Loucy (cell line): ENCODE measurements around the gene ACIN1.

Source experiments
- H2AFZ ChIP-seq: fragments of 200-600 bp; sonication (generic); 2 replicates; pipeline ENCODE4 v1.6.0; 2016; ENCODE audit warnings: antibody characterized with exemption, mild to moderate bottlenecking, low read length, moderate library complexity
- H3F3A ChIP-seq: fragments of 200-600 bp; 2 replicates; pipeline ENCODE4 v1.6.0; 2016; ENCODE audit warnings: antibody characterized with exemption, low read depth, mild to moderate bottlenecking
- H3K27me3 ChIP-seq: fragments of 200-600 bp; sonication (generic); 2 replicates; pipeline ENCODE4 v1.6.1; 2014; ENCODE audit warnings: low read length, mild to moderate bottlenecking; ENCODE audit not compliant: insufficient read depth, poor library complexity, severe bottlenecking
- H3K36me3 ChIP-seq: fragments of 200-600 bp; sonication (generic); 2 replicates; pipeline ENCODE4 v1.6.1; 2016; ENCODE audit warnings: low read length; ENCODE audit not compliant: insufficient read depth
- H3K4me1 ChIP-seq: fragments of 200-600 bp; sonication (generic); 2 replicates; pipeline ENCODE4 v1.5.1; 2014; ENCODE audit warnings: low read length, mild to moderate bottlenecking; ENCODE audit not compliant: insufficient read depth, poor library complexity, severe bottlenecking
- H3K4me2 ChIP-seq: fragments of 200-600 bp; sonication (generic); 2 replicates; pipeline ENCODE4 v1.6.0; 2014; ENCODE audit warnings: antibody characterized with exemption, low read length, low read depth, mild to moderate bottlenecking; ENCODE audit not compliant: poor library complexity, severe bottlenecking
- H3K4me3 ChIP-seq: fragments of 200-600 bp; sonication (generic); 2 replicates; pipeline ENCODE4 v1.5.1; 2014; ENCODE audit warnings: low read length, mild to moderate bottlenecking, mixed read lengths; ENCODE audit not compliant: poor library complexity, severe bottlenecking
- H3K79me2 ChIP-seq: fragments of 200-600 bp; sonication (generic); 2 replicates; pipeline ENCODE4 v1.6.1; 2014; ENCODE audit warnings: low read length; ENCODE audit not compliant: insufficient read depth
- H3K9ac ChIP-seq: fragments of 200-600 bp; sonication (generic); 2 replicates; pipeline ENCODE4 v1.6.0; 2014; ENCODE audit warnings: mild to moderate bottlenecking, low read depth, low read length, moderate library complexity; ENCODE audit not compliant: poor library complexity, severe bottlenecking
- H3K9me2 ChIP-seq: fragments of 200-600 bp; sonication (generic); replicated peaks from 2 replicates; pipeline ENCODE4 v1.6.1; 2016; ENCODE audit warnings: low read depth, low read length, mixed read lengths
- H3K9me3 ChIP-seq: fragments of 200-600 bp; sonication (generic); 2 replicates; pipeline ENCODE4 v1.6.1; 2014; ENCODE audit warnings: mild to moderate bottlenecking, antibody characterized with exemption, low read length, low read depth; ENCODE audit not compliant: insufficient read depth
- H4K20me1 ChIP-seq: fragments of 200-600 bp; sonication (generic); 2 replicates; pipeline ENCODE4 v1.6.0; 2014; ENCODE audit warnings: antibody characterized with exemption, low read length, mild to moderate bottlenecking; ENCODE audit not compliant: insufficient read depth, poor library complexity, severe bottlenecking
- CTCF ChIP-seq: fragments of 200-600 bp; sonication (generic); conservative IDR thresholded peaks from 2 replicates; pipeline ENCODE4 v1.5.1; 2014; ENCODE audit warnings: mild to moderate bottlenecking, antibody characterized with exemption, low read length
- EZH2phosphoT487 ChIP-seq: fragments of 200-600 bp; IDR thresholded peaks from 2 replicates; pipeline ENCODE4 v1.6.1; 2018; ENCODE audit warnings: antibody characterized with exemption, mild to moderate bottlenecking, moderate library complexity, borderline replicate concordance

Gene ACIN1

GRCh38 chr14:23023795-23024152 is 71.2 kb downstream of the ACIN1 start:
- H3K4me1 ChIP-seq, result peaks cover 22% of the 10 kb centered on the region
- TF ChIP-seq EZH2phosphoT487 (no peak), CTCF (no peak)
- H3K9me3 ChIP-seq, result no peaks in the 10 kb centered on the region
- H3K4me2 ChIP-seq, result no peak overlapping the region
- H3K9ac ChIP-seq, result no peak overlapping the region
- H3F3A ChIP-seq, result no peaks in the 10 kb centered on the region
- no peak overlapping the region for H2AFZ ChIP-seq
- H3K9me2 ChIP-seq, result no peaks in the 10 kb centered on the region
- no peaks in the 10 kb centered on the region; the same call in 1 of the 2 replicates for H3K36me3 ChIP-seq
- H3K27me3 ChIP-seq, result no peaks in the 10 kb centered on the region
- H3K4me3 ChIP-seq, result no peak overlapping the region
- peaks cover 7% of the 10 kb centered on the region for H4K20me1 ChIP-seq
- no peaks in the 10 kb centered on the region; the same call in 1 of the 2 replicates for H3K79me2 ChIP-seq

GRCh38 chr14:23023022-23023794 is 71.7 kb downstream of the ACIN1 start:
- no peaks in the 10 kb centered on the region; the same call in 1 of the 2 replicates for H3K36me3 ChIP-seq
- H3K9me3 ChIP-seq, result no peaks in the 10 kb centered on the region
- H3K4me1 ChIP-seq, result peaks cover 17% of the 10 kb centered on the region
- H3F3A ChIP-seq, result no peaks in the 10 kb centered on the region
- H3K9me2 ChIP-seq, result no peaks in the 10 kb centered on the region
- H3K4me3 ChIP-seq, result no peak overlapping the region
- no peak overlapping the region for H3K4me2 ChIP-seq
- H3K9ac ChIP-seq, result no peak overlapping the region
- H3K79me2 ChIP-seq, result no peaks in the 10 kb centered on the region
- no peak for TF ChIP-seq EZH2phosphoT487
- no peak for TF ChIP-seq CTCF
- H3K27me3 ChIP-seq, result no peaks in the 10 kb centered on the region
- H2AFZ ChIP-seq, result no peak overlapping the region
- peaks cover 2% of the 10 kb centered on the region for H4K20me1 ChIP-seq

- peaks cover 15% of the 10 kb centered on the region for H3K4me1 ChIP-seq
- no peaks in the 10 kb centered on the region; the same call in 1 of the 2 replicates for H3K36me3 ChIP-seq
- no peaks in the 10 kb centered on the region for H3K79me2 ChIP-seq
These were observed 73.0 kb downstream of the ACIN1 start for GRCh38 chr14:23021889-23022442.

More at GRCh38 chr14:23021889-23022442, 73.0 kb downstream of the ACIN1 start:
- H3F3A ChIP-seq, result no peaks in the 10 kb centered on the region
- no peaks in the 10 kb centered on the region for H3K9me3 ChIP-seq
- no peak overlapping the region for H3K9ac ChIP-seq
- no peaks in the 10 kb centered on the region for H3K9me2 ChIP-seq
- H4K20me1 ChIP-seq, result no peaks in the 10 kb centered on the region
- no peak for TF ChIP-seq CTCF
- no peak for TF ChIP-seq EZH2phosphoT487
- no peak overlapping the region for H2AFZ ChIP-seq
- H3K4me2 ChIP-seq, result no peak overlapping the region
- no peaks in the 10 kb centered on the region for H3K27me3 ChIP-seq
- no peak overlapping the region for H3K4me3 ChIP-seq
